Measurements from ENCODE around the gene TMEM134.

The TMEM134 gene

DNA sequence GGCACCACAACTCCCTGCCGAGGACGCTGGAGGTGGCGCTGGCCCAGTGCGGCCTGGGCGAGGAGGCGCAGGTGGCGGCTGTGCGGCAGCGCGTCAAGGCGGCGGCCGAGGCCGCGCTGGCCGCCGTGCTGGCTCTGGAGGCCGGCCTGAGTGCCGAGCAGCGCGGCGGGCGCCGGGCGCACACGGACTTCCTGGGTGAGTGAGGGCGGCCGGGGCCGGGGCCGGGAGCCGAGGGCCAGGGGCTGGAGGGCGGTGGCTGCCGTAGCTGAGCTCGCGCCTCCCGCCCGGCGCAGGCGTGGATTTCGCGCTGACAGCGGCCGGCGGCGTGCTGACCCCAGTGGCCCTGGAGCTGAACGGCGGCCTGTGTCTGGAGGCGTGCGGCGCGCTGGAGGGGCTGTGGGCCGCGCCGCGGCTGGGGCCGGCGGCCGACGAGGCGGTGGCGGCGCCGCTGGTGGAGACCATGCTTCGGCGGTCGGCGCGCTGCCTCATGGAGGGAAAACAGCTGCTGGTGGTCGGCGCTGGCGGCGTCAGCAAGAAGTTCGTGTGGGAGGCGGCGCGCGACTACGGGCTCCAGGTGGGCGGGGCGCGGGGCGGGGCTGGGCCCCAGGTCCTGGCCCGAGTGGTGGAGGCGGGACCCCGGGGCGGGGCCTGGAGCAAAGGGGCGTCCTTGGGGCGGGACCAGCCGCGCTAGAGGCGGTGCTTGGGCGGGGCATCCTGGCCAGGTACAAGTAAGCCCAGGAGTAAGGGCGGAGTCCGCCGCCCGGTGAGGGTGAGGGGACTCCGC is 48.2 kb downstream of the TMEM134 start:
- DNase-seq: peak; percentile 91

DNA sequence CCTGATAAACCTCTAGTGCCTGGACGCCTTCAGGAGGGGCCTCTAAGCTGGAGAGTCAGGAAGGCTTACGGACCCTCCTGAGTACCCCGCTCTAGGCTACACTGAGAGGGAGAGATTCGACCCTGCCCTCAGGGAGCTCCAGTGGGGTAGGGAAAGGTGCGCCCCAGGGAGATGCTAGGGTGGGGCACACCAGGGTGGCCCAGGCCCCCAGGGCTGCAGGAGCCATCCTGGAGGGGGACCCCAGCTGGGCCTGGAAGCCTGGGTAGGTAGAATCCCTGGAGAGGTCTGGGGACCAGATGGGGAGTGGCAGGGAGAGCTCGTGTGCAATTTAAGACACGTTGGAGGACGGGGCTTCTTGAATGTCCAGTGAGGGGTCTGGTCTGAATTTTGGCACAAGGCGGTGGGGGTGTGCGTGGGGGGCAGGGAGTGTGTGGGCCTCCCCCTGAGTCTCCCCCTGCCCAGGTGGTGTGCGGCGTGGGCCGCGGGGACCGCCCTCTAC is 48.9 kb downstream of the TMEM134 start:
- no peak for DNase-seq

DNA sequence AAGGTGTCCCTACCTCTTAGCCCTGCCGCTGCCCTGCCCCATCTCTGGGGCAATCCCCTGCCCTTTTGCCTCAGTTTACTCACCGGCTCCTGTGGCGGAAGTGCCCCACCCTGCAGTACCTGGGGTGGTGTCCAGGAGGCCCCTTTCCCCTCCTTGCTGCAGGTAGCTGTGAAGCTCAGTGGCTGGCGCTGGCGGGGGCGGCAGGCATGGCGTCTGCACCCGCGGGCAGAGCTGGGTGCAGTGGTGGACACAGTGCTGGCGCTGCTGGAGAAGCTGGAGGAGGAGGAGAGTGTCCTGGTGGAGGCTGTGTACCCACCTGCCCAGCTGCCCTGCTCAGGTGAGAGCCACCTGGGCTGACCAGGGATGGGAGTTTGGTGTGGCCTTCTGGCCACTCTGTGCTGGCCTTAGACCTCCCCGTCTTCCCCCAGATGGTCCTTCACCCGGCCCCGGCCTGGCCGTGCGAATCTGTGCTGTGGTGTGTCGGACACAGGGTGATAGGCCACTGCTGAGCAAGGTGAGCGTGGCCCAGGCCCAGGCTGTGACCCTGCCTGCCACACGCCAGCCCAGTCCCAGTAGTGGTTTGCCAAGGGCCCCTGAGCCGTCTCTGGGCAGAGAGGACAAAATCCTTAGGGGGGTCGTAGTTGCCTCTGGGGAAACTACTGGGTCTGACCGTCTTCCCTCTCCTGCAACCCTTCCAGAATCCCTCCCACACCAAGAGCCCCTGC is 49.6 kb downstream of the TMEM134 start:
- no peak for DNase-seq

- no peak for DNase-seq
These were observed 50.4 kb downstream of the TMEM134 start for GRCh38 chr11:67418476-67419281.

- DNase-seq: no peak
These were observed 51.6 kb downstream of the TMEM134 start for GRCh38 chr11:67417425-67417824.

DNA sequence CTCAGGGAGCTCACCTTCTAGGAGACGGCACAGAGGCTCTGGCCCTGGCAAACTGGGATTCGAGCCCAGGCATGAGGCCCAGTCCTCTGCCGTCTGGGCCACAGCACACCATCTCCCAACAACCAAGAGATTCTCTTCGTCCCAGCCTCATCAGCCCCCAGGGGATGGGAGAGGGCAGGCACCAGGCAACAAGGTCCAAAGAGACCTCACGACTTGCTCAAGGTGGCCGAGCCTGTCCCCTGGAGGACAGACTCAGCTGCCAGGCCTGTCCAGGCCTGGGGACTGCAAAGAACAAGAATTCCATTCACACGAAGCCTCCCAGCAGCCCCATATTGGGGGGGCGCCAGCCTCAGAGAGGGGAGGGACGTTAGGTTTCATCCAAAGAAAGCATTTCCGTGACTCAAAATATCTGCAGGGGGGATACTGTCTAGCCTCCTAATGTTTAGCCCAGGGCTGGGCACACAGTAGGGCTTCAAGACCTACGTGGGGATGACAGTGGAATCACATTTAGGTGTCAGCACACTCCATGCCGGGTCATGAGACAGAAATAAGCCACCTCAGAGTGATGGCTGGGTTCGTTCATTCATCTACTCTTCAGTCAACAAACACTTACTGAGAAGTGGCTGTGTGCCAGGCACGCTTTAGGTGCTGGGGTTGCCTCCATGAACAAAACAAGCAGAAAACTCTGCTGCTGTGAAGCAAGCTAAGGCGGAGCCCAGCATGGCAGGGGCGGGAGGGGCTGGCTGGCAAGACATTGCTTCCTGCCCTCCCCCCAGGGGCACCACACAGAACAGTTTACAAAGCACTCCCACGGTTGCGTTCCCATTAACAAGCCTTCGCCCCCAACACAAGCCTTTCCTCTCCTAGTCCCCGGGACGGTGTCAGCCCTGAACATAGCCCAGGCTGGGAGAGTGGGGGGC is 52.4 kb downstream of the TMEM134 start:
- DNase-seq: peak; percentile 89

- no peak for DNase-seq
These were observed 53.3 kb downstream of the TMEM134 start, which contains the start of gene CARNS1 for GRCh38 chr11:67415501-67416304. Gene CARNS1 (plus strand): TSS chr11:67415678. CDS start chr11:67416200, 522 bp downstream.

GRCh38 chr11:67413266-67413849 is 55.7 kb downstream of the TMEM134 start:
- DNase-seq: no peak

DNA sequence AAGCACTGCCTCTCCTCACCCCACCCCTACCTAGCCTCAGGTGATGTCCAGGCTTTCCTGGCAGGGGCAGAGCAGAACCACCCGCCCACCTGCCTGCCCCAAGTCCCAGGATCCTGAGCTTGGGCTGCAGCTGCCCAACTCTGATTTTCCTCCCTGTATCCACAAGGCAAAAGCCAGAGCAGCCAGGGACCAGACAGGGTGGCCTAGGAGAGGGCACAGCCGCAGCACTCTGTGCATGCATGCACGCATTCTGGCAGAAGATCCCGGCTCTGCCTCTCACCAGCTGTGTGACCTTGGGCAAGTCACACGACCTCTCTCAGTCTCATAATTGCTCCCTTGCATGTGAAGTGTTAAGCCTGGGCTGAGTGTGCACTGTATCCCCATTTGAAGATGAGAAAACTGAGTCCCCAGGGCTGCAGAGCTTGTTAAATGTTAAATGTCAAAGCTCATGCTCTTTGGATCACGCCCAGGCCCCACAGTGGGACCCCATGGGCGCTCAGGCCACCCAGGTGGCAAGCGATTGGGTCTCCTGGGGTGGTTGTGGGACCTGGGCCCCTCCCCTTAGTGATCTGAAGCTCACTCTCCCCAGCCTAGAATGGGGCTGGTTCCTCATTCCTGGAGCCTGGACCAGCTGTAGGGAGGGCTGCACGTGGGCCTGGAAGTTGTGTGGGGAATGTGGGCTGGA is 56.4 kb downstream of the TMEM134 start:
- DNase-seq: no peak

DNA sequence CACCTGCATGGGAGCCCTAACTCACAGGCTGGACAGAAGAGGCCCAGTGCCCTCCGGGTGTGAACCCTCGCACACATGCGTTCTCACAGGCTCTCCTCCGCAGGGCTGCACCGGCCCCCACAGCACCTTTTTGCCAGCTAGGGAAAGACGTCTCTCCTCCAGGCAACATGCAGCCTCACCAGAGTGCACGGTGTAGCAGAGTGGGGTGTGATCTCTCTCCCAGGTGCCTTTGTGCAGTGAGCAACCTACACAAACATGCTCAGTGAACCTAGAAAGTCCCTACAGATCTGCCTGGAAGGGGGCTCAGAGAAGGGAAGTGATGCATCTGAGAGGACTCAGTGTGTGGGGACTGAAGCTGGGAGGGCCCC is 57.3 kb downstream of the TMEM134 start:
- DNase-seq: no peak
